ENCODE measurements around the gene COL27A1.

COL27A1 gene

GRCh38 chr9:114279693-114280092 lies 124.4 kb downstream of the COL27A1 start:
- no peak overlapping the region for H3K4me3 ChIP-seq (ENCODE audit: low read depth, low read length, poor library complexity, severe bottlenecking)
- no peaks in the 10 kb centered on the region for H3K4me1 ChIP-seq (ENCODE audit: insufficient read depth, low read length, severe bottlenecking)
- no peak overlapping the region for H3K27ac ChIP-seq (ENCODE audit: low read depth, low read length, poor library complexity, severe bottlenecking)
- TF ChIP-seq CTCF (IDR thresholded peaks at IDR 0.05; ENCODE audit: low read length): no peak
- TF ChIP-seq EZH2 (IDR thresholded peaks at IDR 0.05; ENCODE audit: borderline replicate concordance, low read length): no peak
- H3K36me3 ChIP-seq (ENCODE audit: insufficient read depth, low read length): no peaks in the 10 kb centered on the region
- no peak overlapping the region for H3K4me2 ChIP-seq (ENCODE audit: low read length)
- H4K20me1 ChIP-seq (ENCODE audit: insufficient read depth, low read length): no peaks in the 10 kb centered on the region
- no peaks in the 10 kb centered on the region for H3F3A ChIP-seq (ENCODE audit: insufficient read depth, low read length)
- 0 out of 2 replicates have a peak, but pooled peaks cover 6% of the 10 kb centered on the region for H3K27me3 ChIP-seq (ENCODE audit: insufficient read depth, low read length)
- H3K79me2 ChIP-seq (ENCODE audit: insufficient read depth, low read length): no peaks in the 10 kb centered on the region
- no peaks in the 10 kb centered on the region for H3K9me3 ChIP-seq (ENCODE audit: low read length)
- H2AFZ ChIP-seq (ENCODE audit: low read length): no peak overlapping the region
- no peak overlapping the region for H3K9ac ChIP-seq (ENCODE audit: low read length)
- H3K9me2 ChIP-seq (ENCODE audit: low read depth, low read length): no peaks in the 10 kb centered on the region

GRCh38 chr9:114280636-114281472 lies 125.5 kb downstream of the COL27A1 start:
- TF ChIP-seq EZH2 (IDR thresholded peaks at IDR 0.05; ENCODE audit: borderline replicate concordance, low read length): no peak
- Histone ChIP-seq H3K9me2 (ENCODE audit: low read depth, low read length) (no peaks in the 10 kb centered on the region), H2AFZ (ENCODE audit: low read length) (no peak overlapping the region), H3F3A (ENCODE audit: insufficient read depth, low read length) (no peaks in the 10 kb centered on the region), H3K27ac (ENCODE audit: low read depth, low read length, poor library complexity, severe bottlenecking) (no peak overlapping the region), H3K9ac (ENCODE audit: low read length) (no peak overlapping the region), H3K4me2 (ENCODE audit: low read length) (no peak overlapping the region), H3K4me3 (ENCODE audit: low read depth, low read length, poor library complexity, severe bottlenecking) (no peak overlapping the region), H3K9me3 (ENCODE audit: low read length) (no peaks in the 10 kb centered on the region), H4K20me1 (ENCODE audit: insufficient read depth, low read length) (no peaks in the 10 kb centered on the region), H3K27me3 (ENCODE audit: insufficient read depth, low read length) (0 out of 2 replicates have a peak, but pooled peaks cover 6% of the 10 kb centered on the region), H3K79me2 (ENCODE audit: insufficient read depth, low read length) (no peaks in the 10 kb centered on the region), H3K4me1 (ENCODE audit: insufficient read depth, low read length, severe bottlenecking) (no peaks in the 10 kb centered on the region), H3K36me3 (ENCODE audit: insufficient read depth, low read length) (no peaks in the 10 kb centered on the region)

- TF ChIP-seq CTCF (IDR thresholded peaks at IDR 0.05; ENCODE audit: low read length) (no peak), EZH2 (IDR thresholded peaks at IDR 0.05; ENCODE audit: borderline replicate concordance, low read length) (no peak)
- Histone ChIP-seq H4K20me1 (ENCODE audit: insufficient read depth, low read length) (no peaks in the 10 kb centered on the region), H2AFZ (ENCODE audit: low read length) (no peak overlapping the region), H3F3A (ENCODE audit: insufficient read depth, low read length) (no peaks in the 10 kb centered on the region), H3K4me2 (ENCODE audit: low read length) (no peak overlapping the region), H3K27ac (ENCODE audit: low read depth, low read length, poor library complexity, severe bottlenecking) (no peak overlapping the region), H3K4me3 (ENCODE audit: low read depth, low read length, poor library complexity, severe bottlenecking) (no peak overlapping the region), H3K79me2 (ENCODE audit: insufficient read depth, low read length) (no peaks in the 10 kb centered on the region), H3K4me1 (ENCODE audit: insufficient read depth, low read length, severe bottlenecking) (no peaks in the 10 kb centered on the region), H3K36me3 (ENCODE audit: insufficient read depth, low read length) (no peaks in the 10 kb centered on the region), H3K27me3 (ENCODE audit: insufficient read depth, low read length) (0 out of 2 replicates have a peak, but pooled peaks cover 6% of the 10 kb centered on the region), H3K9me3 (ENCODE audit: low read length) (no peaks in the 10 kb centered on the region), H3K9me2 (ENCODE audit: low read depth, low read length) (no peaks in the 10 kb centered on the region), H3K9ac (ENCODE audit: low read length) (no peak overlapping the region)
These were observed 126.3 kb downstream of the COL27A1 start for GRCh38 chr9:114281473-114282103.

Data from OCI-LY1 (cell line).